HCT116 (cell line): ENCODE measurements around the gene CRY2. TPM values are rescaled to one million over a fixed set of nuclear protein-coding genes. Genes with fewer than 3 reads are reported as not detected.

ENCODE experiments used
- ATAC-seq: fragments of 200-7000 bp; cut with Tn5 transposase; 2 replicates; pipeline ENCODE4 v1.9.1; 2020; ENCODE audit warnings: mild to moderate bottlenecking, moderate library complexity
- BruUV-seq: library from RNA; stranded (reverse); fragments of 400-500 nt; replicated peaks from 2 replicates; lab custom pipeline; 2021; lab: Mats Ljungman, UMichigan
- CTCF ChIA-PET: fragments of 300-600 bp; sonication (Branson Sonifier 250); formaldehyde crosslinking; loops from one replicate; lab custom pipeline; 2021; ENCODE audit warnings: antibody characterized with exemption; lab: Charles Lee
- POLR2A ChIA-PET: fragments of 300-600, 350-600 bp; sonication (Branson Sonifier 250); formaldehyde crosslinking; loops from one replicate; lab custom pipeline; 2021; ENCODE audit warnings: antibody characterized with exemption; lab: Charles Lee
- RAD21 ChIA-PET, 2 experiments: fragments of 300-600 bp; sonication (Branson Sonifier 250); formaldehyde crosslinking; loops; one replicate each; lab custom pipeline; 2023; ENCODE audit warnings: low total read pairs in 2 of 2; ENCODE audit not compliant: uncharacterized antibody in 2 of 2, unreplicated experiment in 2 of 2, low non-redundant PET in 1 of 2; lab: Charles Lee
- DNase-seq: peaks from one replicate; pipeline ENCODE4 v3.0.0-alpha.2; 2010; ENCODE audit warnings: low read depth, low spot score
- H2AFZ ChIP-seq: fragments of 200-600 bp; shearing (Covaris generic), sonication (generic); 2 replicates; pipeline ENCODE4 v1.6.1; 2017; ENCODE audit warnings: low read depth, mixed run types, mixed read lengths, antibody characterized with exemption, low read length; ENCODE audit not compliant: poor library complexity, severe bottlenecking
- H3K27ac ChIP-seq: 2 replicates; pipeline ENCODE4 v1.5.1; 2012; ENCODE audit warnings: low read depth, low read length
- H3K27me3 ChIP-seq: fragments of 200-600 bp; sonication (generic); 2 replicates; pipeline ENCODE4 v1.6.1; 2016; ENCODE audit warnings: mixed run types, low read length, mixed read lengths; ENCODE audit not compliant: insufficient read depth
- H3K36me3 ChIP-seq, 2 experiments: fragments of 200-500 bp in 1 of 2; fragments of 200-600 bp in 1 of 2; sonication (Bioruptor generic) in 1 of 2; sonication (generic) in 1 of 2; 2 replicates each; pipeline versions ENCODE4 v1.5.1 to v1.6.1; 2014 to 2016; ENCODE audit warnings: low read length in 2 of 2, inconsistent platforms in 1 of 2, mixed read lengths in 1 of 2, mixed run types in 1 of 2; ENCODE audit not compliant: insufficient read depth in 2 of 2, control insufficient read depth in 1 of 2
- H3K4me1 ChIP-seq, 2 experiments: fragments of 200-600 bp in 1 of 2; sonication (generic) in 1 of 2; 2 replicates each; pipeline versions ENCODE4 v1.5.1 to v1.6.1; 2012 to 2017; ENCODE audit warnings: low read length in 2 of 2, inconsistent platforms in 1 of 2, mild to moderate bottlenecking in 1 of 2, mixed read lengths in 1 of 2, mixed run types in 1 of 2, moderate library complexity in 1 of 2; ENCODE audit not compliant: insufficient read depth in 2 of 2, control insufficient read depth in 1 of 2
- H3K4me2 ChIP-seq: fragments of 200-600 bp; sonication (generic); 2 replicates; pipeline ENCODE4 v1.6.1; 2017; ENCODE audit warnings: mixed run types, low read length, mixed read lengths
- H3K4me3 ChIP-seq, 2 experiments: fragments of 200-600 bp in 1 of 2; sonication (generic) in 1 of 2; replicated peaks in 1 of 2; 2 replicates each; pipeline ENCODE4 v1.5.1; 2011 to 2016; ENCODE audit warnings: low read length in 2 of 2, control low read depth in 1 of 2, low read depth in 1 of 2, mild to moderate bottlenecking in 1 of 2, mixed read lengths in 1 of 2, mixed run types in 1 of 2
- H3K79me2 ChIP-seq: fragments of 200-600 bp; sonication (generic); 2 replicates; pipeline ENCODE4 v1.6.1; 2017; ENCODE audit warnings: mild to moderate bottlenecking, mixed run types, low read length, moderate library complexity, mixed read lengths; ENCODE audit not compliant: insufficient read depth
- H3K9ac ChIP-seq: fragments of 200-600 bp; sonication (generic); 2 replicates; pipeline ENCODE4 v1.6.1; 2016; ENCODE audit warnings: low read length, mixed read lengths
- H3K9me2 ChIP-seq: fragments of 200-600 bp; sonication (generic), shearing (Covaris generic); 2 replicates; pipeline ENCODE4 v1.6.1; 2017; ENCODE audit warnings: mixed run types, mild to moderate bottlenecking, moderate library complexity; ENCODE audit not compliant: insufficient read depth
- H3K9me3 ChIP-seq, 2 experiments: fragments of 200-500 bp in 1 of 2; fragments of 200-600 bp in 1 of 2; sonication (Bioruptor generic) in 1 of 2; sonication (generic) in 1 of 2; 2 replicates each; pipeline ENCODE4 v1.6.1; 2014 to 2017; ENCODE audit warnings: low read length in 2 of 2, mixed read lengths in 2 of 2, inconsistent platforms in 1 of 2, low read depth in 1 of 2, mild to moderate bottlenecking in 1 of 2, mixed run types in 1 of 2, moderate library complexity in 1 of 2; ENCODE audit not compliant: control insufficient read depth in 1 of 2, insufficient read depth in 1 of 2
- H4K20me1 ChIP-seq: fragments of 200-600 bp; sonication (generic), shearing (Covaris generic); 2 replicates; pipeline ENCODE4 v1.6.1; 2017; ENCODE audit warnings: mixed run types, mild to moderate bottlenecking, moderate library complexity; ENCODE audit not compliant: insufficient read depth
- CEBPB ChIP-seq: IDR thresholded peaks from 2 replicates; pipeline ENCODE4 v1.6.1; 2012; ENCODE audit warnings: low read depth
- EGR1 ChIP-seq: IDR thresholded peaks from 2 replicates; pipeline ENCODE4 v1.6.1; 2012; ENCODE audit warnings: low read depth
- ELF1 ChIP-seq: IDR thresholded peaks from 2 replicates; pipeline ENCODE4 v1.6.1; 2012; ENCODE audit warnings: low read depth, borderline replicate concordance
- EZH2 ChIP-seq: fragments of 200-600 bp; sonication (generic); IDR thresholded peaks from 2 replicates; pipeline ENCODE4 v1.6.1; 2017; ENCODE audit warnings: antibody characterized with exemption, mixed run types
- JUND ChIP-seq: IDR thresholded peaks from 2 replicates; pipeline ENCODE4 v1.6.1; 2012
- POLR2A ChIP-seq: IDR thresholded peaks from 2 replicates; pipeline ENCODE4 v1.7.0; 2011; ENCODE audit warnings: borderline replicate concordance; ENCODE audit not compliant: insufficient read depth, insufficient read length; ENCODE audit errors: extremely low read depth
- SIN3A ChIP-seq: IDR thresholded peaks from 2 replicates; pipeline ENCODE4 v1.6.1; 2012; ENCODE audit warnings: low read depth
- SP1 ChIP-seq: IDR thresholded peaks from 2 replicates; pipeline ENCODE4 v1.6.1; 2012; ENCODE audit warnings: low read depth
- YY1 ChIP-seq: IDR thresholded peaks from 2 replicates; pipeline ENCODE4 v1.6.1; 2011; ENCODE audit warnings: low read length, low read depth, moderate library complexity, mild to moderate bottlenecking; ENCODE audit not compliant: insufficient replicate concordance; ENCODE audit errors: extremely low read depth
- intact Hi-C: fragments of 100-400 bp; cut with micrococcal nuclease; formaldehyde crosslinking; loops from 2 replicates; pipeline ENCODE4 v1.10.0; 2022
- total RNA-seq: library from RNA; stranded (reverse); gene quantifications from one replicate; pipeline ENCODE4 v1.2.1, GENCODE V29; 2021; ENCODE audit not compliant: unreplicated experiment
- TF ChIP-seq, protein P1 (sequence below): IDR thresholded peaks from 2 replicates; pipeline ENCODE4 v1.6.1; 2012

Gene CRY2
- total RNA-seq, 1 experiment from 2014 or later = 18.0 TPM

DNA sequence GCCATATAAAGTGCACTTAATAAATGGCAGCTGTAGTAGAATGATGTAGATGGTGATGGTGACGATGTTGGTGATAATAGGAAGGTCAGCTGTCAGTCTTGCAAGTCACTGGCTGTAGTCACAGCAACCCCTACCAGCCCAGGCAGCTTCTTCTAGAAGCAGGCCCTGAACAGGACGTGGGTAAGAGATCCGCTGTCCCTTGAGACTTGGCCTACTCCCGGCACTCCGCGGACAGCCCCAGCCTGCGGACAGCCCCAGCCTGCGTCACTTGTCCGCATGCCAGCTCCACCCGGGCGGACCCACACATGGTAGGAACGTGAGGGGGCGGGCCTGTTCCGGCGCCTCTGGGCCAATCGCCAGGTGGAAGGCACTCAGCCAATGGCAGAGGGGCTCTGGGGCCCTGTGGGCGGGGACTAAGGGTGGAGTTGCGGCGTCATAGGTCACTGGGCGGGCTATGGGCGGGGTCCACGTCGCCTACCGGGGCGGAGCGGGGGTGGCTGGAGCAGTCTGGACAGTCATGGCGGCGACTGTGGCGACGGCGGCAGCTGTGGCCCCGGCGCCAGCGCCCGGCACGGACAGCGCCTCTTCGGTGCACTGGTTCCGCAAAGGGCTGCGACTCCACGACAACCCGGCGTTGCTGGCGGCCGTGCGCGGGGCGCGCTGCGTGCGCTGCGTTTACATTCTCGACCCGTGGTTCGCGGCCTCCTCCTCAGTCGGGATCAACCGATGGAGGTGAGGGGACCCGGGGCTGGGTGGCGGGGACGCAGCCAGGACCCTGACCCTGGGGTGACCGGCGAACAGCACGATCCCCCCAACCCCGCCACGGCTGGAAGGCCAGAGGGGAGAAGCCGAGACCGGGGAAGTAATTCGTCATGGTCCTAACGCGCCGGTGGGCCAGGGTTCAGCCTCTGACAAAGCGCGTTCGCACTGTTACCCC, at the start of gene CRY2 (continued):
- TF ChIP-seq POLR2A = peak; percentile 78
- peak; percentile 93 for TF ChIP-seq SIN3A
- TF ChIP-seq YY1 = peak; percentile 90
- TF ChIP-seq, protein P1, sequence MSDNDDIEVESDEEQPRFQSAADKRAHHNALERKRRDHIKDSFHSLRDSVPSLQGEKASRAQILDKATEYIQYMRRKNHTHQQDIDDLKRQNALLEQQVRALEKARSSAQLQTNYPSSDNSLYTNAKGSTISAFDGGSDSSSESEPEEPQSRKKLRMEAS = peak; percentile 99
- TF ChIP-seq CEBPB = no peak
- TF ChIP-seq EZH2 = no peak
- no peak for TF ChIP-seq ELF1
- TF ChIP-seq JUND = no peak

DNA sequence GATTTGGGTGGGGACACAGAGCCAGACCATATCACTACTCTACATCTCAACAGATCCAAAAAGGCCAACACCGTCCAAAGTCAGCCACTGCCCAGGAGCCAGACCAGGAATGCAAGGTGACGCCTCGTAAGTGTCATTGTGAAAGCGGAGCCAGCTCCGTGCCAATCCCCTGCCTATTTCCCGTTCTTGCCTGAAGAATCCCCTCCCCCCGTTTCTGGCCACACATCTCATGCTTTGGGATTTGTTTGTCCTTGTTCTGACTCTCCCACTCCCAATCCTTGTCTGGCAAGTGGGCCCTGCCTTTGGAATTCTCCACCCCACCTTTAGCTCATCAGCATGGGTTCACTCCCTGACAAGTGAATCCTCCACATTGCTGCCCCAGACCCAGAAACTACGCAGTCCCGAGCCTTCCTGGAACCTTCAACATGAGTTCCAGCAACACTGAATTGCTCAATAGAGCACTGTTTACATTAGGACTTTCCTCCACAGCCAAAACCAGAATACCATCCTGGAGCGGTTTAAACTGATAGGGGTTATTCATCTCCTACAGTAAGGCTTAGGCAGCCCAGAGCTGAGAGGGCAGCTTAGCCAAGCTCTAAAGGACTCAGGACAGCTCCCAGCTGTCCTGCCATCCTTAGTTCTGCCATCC, 48.4 kb upstream of the CRY2 start:
- Histone ChIP-seq H3K9me3 (no peaks in the 10 kb centered on the region), H3K4me1 (peaks cover 8 to 19% of the 10 kb centered on the region in 2 experiments), H3K27me3 (no peaks in the 10 kb centered on the region), H3K4me2 (no peak overlapping the region), H3K4me3 (no peak overlapping the region), H3K36me3 (no peaks in the 10 kb centered on the region), H3K9me2 (no peaks in the 10 kb centered on the region; the same call in 1 of the 2 replicates), H4K20me1 (no peaks in the 10 kb centered on the region), H3K27ac (no peak overlapping the region), H3K79me2 (no peaks in the 10 kb centered on the region), H3K9ac (no peak overlapping the region)
- ChIA-PET RAD21 (no interaction called here), POLR2A (no interaction called here), CTCF (interaction anchor here (0.6 kb wide), 1 partner anchor 45 kb away, joined by 3 read pairs; no protein-coding TSS in a partner anchor)
- ATAC-seq = no peak
- intact Hi-C loops = no loop called here
- no peak for TF ChIP-seq EGR1
- TF ChIP-seq, protein P1 = no peak
- no peak for TF ChIP-seq SP1
- TF ChIP-seq, all 23 proteins: peak for 0
- no peak overlapping the region for H2AFZ ChIP-seq
- BruUV-seq = no TSS peak
- DNase-seq = no peak
